PFSK-1 (cell line): ENCODE results near the gene CYP4F3.

Source experiments
- FOXP2 ChIP-seq: optimal IDR thresholded peaks from 2 replicates; pipeline ENCODE3; 2011; ENCODE audit warnings: borderline replicate concordance, control low read depth, inconsistent platforms; ENCODE audit not compliant: insufficient read depth; ENCODE audit errors: extremely low read length, extremely low read depth
- POLR2AphosphoS5 ChIP-seq: IDR thresholded peaks from 2 replicates; pipeline ENCODE4 v1.6.1; 2012; ENCODE audit warnings: low read depth, mild to moderate bottlenecking, control low read depth, low read length, moderate library complexity
- REST ChIP-seq, 2 experiments: IDR thresholded peaks; 2 replicates each; pipeline versions ENCODE4 v1.6.1 to v1.8.0; 2011 to 2012; ENCODE audit warnings: low read depth in 2 of 2, low read length in 2 of 2, control low read depth in 1 of 2, inconsistent platforms in 1 of 2, mild to moderate bottlenecking in 1 of 2, moderate library complexity in 1 of 2; ENCODE audit not compliant: insufficient read depth in 1 of 2
- SIN3A ChIP-seq: IDR thresholded peaks from 2 replicates; pipeline ENCODE4 v1.6.1; 2012; ENCODE audit warnings: mild to moderate bottlenecking, low read length, moderate library complexity, borderline replicate concordance; ENCODE audit not compliant: insufficient read depth
- TAF1 ChIP-seq: IDR thresholded peaks from 2 replicates; pipeline ENCODE4 v1.6.1; 2012; ENCODE audit warnings: low read length, control low read depth, borderline replicate concordance; ENCODE audit not compliant: insufficient read depth

The CYP4F3 gene

DNA sequence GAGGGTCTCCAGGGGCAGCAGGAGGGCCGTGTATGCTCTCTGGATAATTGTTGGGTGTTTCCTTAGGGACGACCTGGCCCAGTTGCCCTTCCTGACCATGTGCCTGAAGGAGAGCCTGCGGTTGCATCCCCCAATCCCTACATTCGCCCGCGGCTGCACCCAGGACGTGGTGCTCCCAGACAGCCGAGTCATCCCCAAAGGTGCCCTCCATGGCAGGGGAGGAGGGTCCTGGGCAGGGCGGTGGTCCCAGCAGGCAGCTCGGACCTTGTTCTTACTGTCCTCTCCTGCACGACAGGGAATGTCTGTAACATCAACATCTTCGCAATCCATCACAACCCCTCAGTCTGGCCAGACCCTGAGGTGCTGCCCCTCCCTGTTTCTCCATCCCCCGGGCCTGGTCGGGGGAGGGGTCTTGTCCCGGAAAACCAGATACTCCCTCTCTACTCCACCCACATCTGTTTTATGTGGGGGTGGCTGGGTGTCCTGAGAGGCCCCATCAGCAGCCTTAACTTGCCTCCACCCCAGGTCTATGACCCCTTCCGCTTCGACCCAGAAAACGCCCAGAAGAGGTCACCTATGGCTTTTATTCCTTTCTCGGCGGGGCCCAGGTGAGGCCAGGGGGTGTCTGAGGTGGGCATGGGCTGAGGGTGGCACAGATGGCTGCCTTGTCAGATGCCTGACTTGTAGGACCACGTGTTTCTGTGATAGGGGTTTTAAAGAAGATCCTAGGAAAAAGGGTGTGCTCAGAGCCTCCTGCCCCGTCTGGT, 12.3 kb upstream of the CYP4F3 start:
- TF ChIP-seq POLR2AphosphoS5 = no peak
- TF ChIP-seq TAF1 = no peak
- TF ChIP-seq REST (IDR thresholded peaks at IDR 0.05; ENCODE audit: insufficient read depth in 1 of 2, low read depth in 2 of 2, low read length in 2 of 2) = no peak
- TF ChIP-seq FOXP2 = no peak
- no peak for TF ChIP-seq SIN3A

DNA sequence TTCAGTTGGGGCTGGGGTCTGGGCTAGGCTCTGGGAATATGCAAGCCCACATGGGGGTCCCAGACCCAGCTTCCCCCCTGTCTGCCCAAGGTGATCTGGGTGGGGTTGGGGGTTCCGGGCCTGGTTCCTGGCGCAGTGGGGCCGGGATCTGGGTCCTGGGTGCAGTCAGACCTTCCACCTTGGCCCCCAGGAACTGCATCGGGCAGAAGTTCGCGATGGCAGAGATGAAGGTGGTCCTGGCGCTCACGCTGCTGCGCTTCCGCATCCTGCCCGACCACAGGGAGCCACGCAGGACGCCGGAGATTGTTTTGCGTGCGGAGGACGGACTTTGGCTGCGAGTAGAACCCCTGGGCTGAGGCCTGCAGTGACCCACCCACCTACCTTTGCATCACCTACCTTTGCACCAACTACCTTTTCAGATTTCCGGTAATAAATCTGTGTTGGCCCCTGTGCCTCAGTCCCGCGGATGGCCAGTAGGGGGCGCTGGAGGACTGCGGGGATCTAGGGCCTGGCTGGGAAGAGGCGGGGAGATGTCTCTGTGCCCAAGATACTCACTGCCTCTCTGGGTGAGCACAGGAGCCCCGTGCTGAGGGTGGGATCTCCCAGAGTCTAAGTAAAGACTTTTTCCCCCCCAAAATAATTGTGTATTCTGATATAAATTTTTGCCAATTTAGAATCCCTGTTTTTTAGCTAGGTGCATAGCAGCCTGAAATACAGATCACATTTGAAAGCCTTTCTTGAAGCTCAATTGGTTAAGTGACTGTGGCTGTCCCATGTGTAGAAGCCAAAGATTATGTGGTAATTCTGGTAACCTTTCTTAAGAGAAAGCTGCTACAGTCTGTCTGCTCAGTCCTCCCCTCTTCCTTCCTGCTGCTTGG, 11.5 kb upstream of the CYP4F3 start:
- TF ChIP-seq FOXP2 (no peak), POLR2AphosphoS5 (no peak), REST (IDR thresholded peaks at IDR 0.05; ENCODE audit: insufficient read depth in 1 of 2, low read depth in 2 of 2, low read length in 2 of 2) (peak; percentile 38 to 73; a peak in 2 of 4 replicates), TAF1 (no peak), SIN3A (no peak)

DNA sequence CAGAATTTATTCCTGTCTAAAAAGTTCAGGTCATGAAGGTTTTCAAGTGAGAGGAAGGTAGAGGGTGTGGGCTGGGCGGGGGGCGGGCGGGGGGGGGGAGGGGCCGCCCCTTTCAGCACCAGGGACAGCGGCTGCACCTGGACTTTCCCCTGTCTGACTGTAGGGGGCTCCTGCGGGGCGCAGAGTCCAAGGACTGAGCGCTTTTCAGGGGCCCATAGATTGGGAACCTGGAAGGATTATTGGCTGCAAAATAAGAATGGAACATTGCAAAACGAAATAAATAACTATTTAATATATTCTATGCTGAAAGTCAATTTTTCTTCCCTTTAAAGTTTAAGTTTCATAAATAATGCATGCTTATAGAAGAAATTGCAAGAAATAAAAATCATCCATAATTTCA, 8.9 kb upstream of the CYP4F3 start:
- peak; percentile 89 to 94 for TF ChIP-seq REST (IDR thresholded peaks at IDR 0.05; ENCODE audit: insufficient read depth in 1 of 2, low read depth in 2 of 2, low read length in 2 of 2)
- no peak for TF ChIP-seq TAF1
- no peak for TF ChIP-seq POLR2AphosphoS5
- no peak for TF ChIP-seq FOXP2
- TF ChIP-seq SIN3A = peak; percentile 46; the same call in 1 of the 2 replicates

DNA sequence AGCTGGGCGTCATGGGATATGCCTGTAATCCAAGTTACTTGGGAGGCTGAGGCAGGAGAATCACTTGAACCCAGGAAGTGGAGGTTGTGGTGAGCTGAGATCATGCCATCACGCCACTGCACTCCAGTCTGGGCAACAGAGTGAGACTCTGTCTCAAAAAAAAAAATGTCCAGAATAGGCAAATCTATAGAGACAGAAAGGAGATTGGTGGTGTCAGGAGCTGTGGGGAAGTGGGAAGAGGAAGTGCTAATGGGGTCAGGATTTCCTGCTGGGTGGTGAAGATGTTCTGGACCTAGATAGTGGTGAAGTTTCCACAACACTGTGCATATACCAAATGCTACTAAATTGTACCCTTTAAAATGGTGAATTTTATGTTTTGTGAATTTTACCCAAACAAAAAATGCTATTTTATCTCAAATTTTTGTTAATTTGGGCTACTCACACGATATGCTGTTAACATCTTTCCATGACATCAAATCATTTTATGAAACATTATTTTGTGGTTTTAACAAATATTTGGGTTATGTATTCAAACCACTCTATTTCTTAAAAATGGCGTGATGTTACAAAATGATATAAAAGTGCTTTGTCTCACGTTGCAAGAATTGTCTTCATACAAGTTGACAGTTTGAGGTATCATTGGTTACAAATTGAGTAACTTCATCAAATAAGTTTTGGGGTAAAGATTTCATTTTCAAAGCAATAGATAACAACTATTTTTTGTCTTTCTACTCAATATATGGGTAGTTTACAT, 7.4 kb upstream of the CYP4F3 start:
- no peak for TF ChIP-seq SIN3A
- TF ChIP-seq FOXP2 = no peak
- TF ChIP-seq POLR2AphosphoS5 = no peak
- no peak for TF ChIP-seq REST (IDR thresholded peaks at IDR 0.05; ENCODE audit: insufficient read depth in 1 of 2, low read depth in 2 of 2, low read length in 2 of 2)
- TF ChIP-seq TAF1 = no peak
